Measurements from ENCODE around the gene GPC6. TPM values are rescaled to one million over a fixed set of nuclear protein-coding genes. Genes with fewer than 3 reads are reported as not detected.

Gene GPC6
- total RNA-seq, 6 donors from 2014 or later = 1.3 to 7.3 (median 3.4) TPM

- no peak for TF ChIP-seq POLR2A (IDR thresholded peaks at IDR 0.05)
- TF ChIP-seq CTCF (IDR thresholded peaks at IDR 0.05) = no peak
- no peak for TF ChIP-seq POLR2AphosphoS5 (IDR thresholded peaks at IDR 0.05)
- no peak for TF ChIP-seq EP300 (IDR thresholded peaks at IDR 0.05)
- Histone ChIP-seq H3K27ac (no peak overlapping the region), H3K36me3 (no peaks in the 10 kb centered on the region), H3K4me3 (no peak overlapping the region), H3K4me1 (no peaks in the 10 kb centered on the region), H3K9me3 (no peaks in the 10 kb centered on the region), H3K27me3 (no peaks in the 10 kb centered on the region)
- ATAC-seq (ENCODE audit: low FRiP score in 2 of 2) (no peak), DNase-seq (no peak)
- 90 to 91% methylated on average over 2 of the region's 2 CpGs for WGBS, 2 donors
Measured at GRCh38 chr13:93620181-93620765, 393.7 kb downstream of the GPC6 start.

GRCh38 chr13:93621051-93621450 lies 394.4 kb downstream of the GPC6 start:
- no peak for DNase-seq
- Histone ChIP-seq H3K4me1 (no peaks in the 10 kb centered on the region), H3K4me3 (no peak overlapping the region), H3K27ac (no peak overlapping the region), H3K36me3 (no peaks in the 10 kb centered on the region), H3K27me3 (no peaks in the 10 kb centered on the region), H3K9me3 (no peaks in the 10 kb centered on the region)
- 89 to 95% methylated on average over 2 of the region's 2 CpGs for WGBS, 2 donors
- no peak for TF ChIP-seq EP300 (IDR thresholded peaks at IDR 0.05)
- TF ChIP-seq CTCF (IDR thresholded peaks at IDR 0.05) = no peak
- TF ChIP-seq POLR2AphosphoS5 (IDR thresholded peaks at IDR 0.05) = no peak
- ATAC-seq (ENCODE audit: low FRiP score in 2 of 2) = no peak

- H3K36me3 ChIP-seq = no peaks in the 10 kb centered on the region
- ATAC-seq (ENCODE audit: low FRiP score in 2 of 2) (no peak), DNase-seq (no peak)
- H3K4me1 ChIP-seq = no peaks in the 10 kb centered on the region
- no peak for TF ChIP-seq POLR2A (IDR thresholded peaks at IDR 0.05)
- no peak for TF ChIP-seq EP300 (IDR thresholded peaks at IDR 0.05)
- no peak for TF ChIP-seq POLR2AphosphoS5 (IDR thresholded peaks at IDR 0.05)
- TF ChIP-seq CTCF (IDR thresholded peaks at IDR 0.05) = no peak
- H3K27ac ChIP-seq = no peak overlapping the region
- H3K9me3 ChIP-seq = no peaks in the 10 kb centered on the region
- H3K27me3 ChIP-seq = no peaks in the 10 kb centered on the region
- H3K4me3 ChIP-seq = no peak overlapping the region
Measured at GRCh38 chr13:93621966-93622365, 395.4 kb downstream of the GPC6 start.

GRCh38 chr13:93624311-93624777 lies 397.7 kb downstream of the GPC6 start:
- Histone ChIP-seq H3K27ac (no peak overlapping the region), H3K9me3 (no peaks in the 10 kb centered on the region), H3K4me3 (no peak overlapping the region), H3K4me1 (no peaks in the 10 kb centered on the region), H3K27me3 (no peaks in the 10 kb centered on the region), H3K36me3 (no peaks in the 10 kb centered on the region)
- 56 to 61% methylated on average over 2 of the region's 2 CpGs for WGBS, 2 donors
- ATAC-seq (ENCODE audit: low FRiP score in 2 of 2) (no peak), DNase-seq (no peak)
- TF ChIP-seq EP300 (IDR thresholded peaks at IDR 0.05) (no peak), CTCF (IDR thresholded peaks at IDR 0.05) (no peak)

GRCh38 chr13:93625536-93625935 lies 398.9 kb downstream of the GPC6 start:
- H3K27ac ChIP-seq = no peak overlapping the region
- H3K9me3 ChIP-seq = no peaks in the 10 kb centered on the region
- H3K27me3 ChIP-seq = no peaks in the 10 kb centered on the region
- WGBS, 2 donors = 100% methylated on average over 1 of the region's 1 CpG; no CpG with 5 or more reads in 1 of the 2 donors
- DNase-seq (no peak), ATAC-seq (ENCODE audit: low FRiP score in 2 of 2) (no peak)
- TF ChIP-seq CTCF (IDR thresholded peaks at IDR 0.05) (no peak), EP300 (IDR thresholded peaks at IDR 0.05) (no peak), POLR2AphosphoS5 (IDR thresholded peaks at IDR 0.05) (no peak), POLR2A (IDR thresholded peaks at IDR 0.05) (no peak)
- no peak overlapping the region for H3K4me3 ChIP-seq
- no peaks in the 10 kb centered on the region for H3K36me3 ChIP-seq
- H3K4me1 ChIP-seq = no peaks in the 10 kb centered on the region
